ENCODE results near the gene SLC25A23.
"Not testable (repeated sequence)": the region's sequence is repeated elsewhere in the genome, so short reads cannot be mapped to it uniquely, and the experiment has no call there.

Gene SLC25A23

GRCh38 chr19:6402058-6402457 lies 57.5 kb downstream of the SLC25A23 start:
- no peak for DNase-seq

GRCh38 chr19:6400062-6400944 lies 59.3 kb downstream of the SLC25A23 start:
- not testable (repeated sequence) for DNase-seq

- DNase-seq = no peak
Measured at GRCh38 chr19:6396305-6396704, 63.3 kb downstream of the SLC25A23 start.

- DNase-seq = no peak
Measured at GRCh38 chr19:6394831-6395230, 64.8 kb downstream of the SLC25A23 start.

- no peak for DNase-seq
Measured at GRCh38 chr19:6393983-6394412, 65.6 kb downstream of the SLC25A23 start.

GRCh38 chr19:6393074-6393982 lies 66.3 kb downstream of the SLC25A23 start, which contains the start of gene GTF2F1:
GTF2F1 (minus strand) TSS chr19:6393164; CDS start chr19:6392995, 169 bp downstream.
- DNase-seq = peak; percentile 74 to 99 (median 94)

- DNase-seq = no peak
Measured at GRCh38 chr19:6392221-6393073, 67.1 kb downstream of the SLC25A23 start.
